Measurements from ENCODE around the gene NUP210. TPM values are rescaled to one million over a fixed set of nuclear protein-coding genes. Genes with fewer than 3 reads are reported as not detected.

The NUP210 gene
- total and polyA plus RNA-seq, 2 of the 13 experiments (the other 11 are each of a cell fraction or from before 2014, with no cell fraction given), result 31.6 to 35.2 TPM

GRCh38 chr3:13296662-13297061, 123.5 kb downstream of the NUP210 start:
- intact Hi-C loops (cut with micrococcal nuclease; ENCODE audit: unreplicated experiment) (no loop called here), in situ Hi-C loops (cut with HindIII; ENCODE audit: extremely low pct_ligation_motif_present, low pct_unique_long_range_greater_than_20kb) (no loop called here)
- H2AFZ ChIP-seq (ENCODE audit: low read length), result no peak overlapping the region
- ChIA-PET POLR2A (no interaction called here), CTCF (ENCODE audit: low intra/inter-chr PET ratio, low total read pairs) (no interaction called here)
- ATAC-seq (no peak), DNase-seq (ENCODE audit: low spot score) (no peak), FAIRE-seq (no peak)
- H3K4me1 ChIP-seq (ENCODE audit: insufficient read depth, low read length), result peaks cover 40% of the 10 kb centered on the region
- H3K4me3 ChIP-seq (replicated peaks in 1 of 3; ENCODE audit: insufficient read depth in 1 of 3, low read depth in 2 of 3, low read length in 3 of 3), result no peak overlapping the region
- WGBS (ENCODE audit: low lambda C conversion rate), result 25% methylated on average over 5 of the region's 6 CpGs
- H3K36me3 ChIP-seq (replicated peaks in 1 of 2; ENCODE audit: control insufficient read depth in 1 of 2, insufficient read depth in 2 of 2, low read length in 2 of 2), result no peaks in the 10 kb centered on the region
- H3K9me3 ChIP-seq (ENCODE audit: low read length), result no peaks in the 10 kb centered on the region
- H3K27ac ChIP-seq (ENCODE audit: extremely low read length, insufficient read depth, low read length), result no peak overlapping the region
- H3K4me2 ChIP-seq (ENCODE audit: low read depth, low read length), result peak overlapping the region; percentile 28; the same call in 1 of the 2 replicates
- H3K79me2 ChIP-seq (ENCODE audit: insufficient read depth, low read length), result no peaks in the 10 kb centered on the region
- H3K9ac ChIP-seq (ENCODE audit: insufficient read depth, low read depth, low read length), result no peak overlapping the region
- BruUV-seq (replicated peaks), result no TSS peak
- H4K20me1 ChIP-seq (ENCODE audit: insufficient read depth, low read length), result no peaks in the 10 kb centered on the region
- peaks cover 0 to 43% of the 10 kb centered on the region in 2 experiments; a peak in 3 of 5 replicates for H3K27me3 ChIP-seq (ENCODE audit: control insufficient read depth in 1 of 2, insufficient read depth in 2 of 2, low read length in 2 of 2)
- TF ChIP-seq U2AF1 (optimal IDR thresholded peaks at IDR 0.05; ENCODE audit: low read depth, low read length), result no peak
- TF ChIP-seq HIC2 (CRISPR knock-in tag; IDR thresholded peaks at IDR 0.05; ENCODE audit: low read depth), result no peak
- TF ChIP-seq ZKSCAN1 (IDR thresholded peaks at IDR 0.05; ENCODE audit: low read length), result no peak
- TF ChIP-seq ZNF564 (CRISPR knock-in tag; IDR thresholded peaks at IDR 0.05), result no peak
- TF ChIP-seq ETV6 (CRISPR knock-in tag; conservative IDR thresholded peaks at IDR 0.05), result no peak
- no peak for TF ChIP-seq ZFP36 (IDR thresholded peaks at IDR 0.05; ENCODE audit: borderline replicate concordance, low read depth, low read length, partially characterized antibody)
- TF ChIP-seq TBP (CRISPR knock-in tag; IDR thresholded peaks at IDR 0.05), result no peak
- no peak for TF ChIP-seq ATF2 (CRISPR knock-in tag; IDR thresholded peaks at IDR 0.05)
- no peak for TF ChIP-seq ZNF670 (CRISPR knock-in tag; IDR thresholded peaks at IDR 0.05; ENCODE audit: borderline replicate concordance)
- no peak for TF ChIP-seq AFF4 (CRISPR knock-in tag; IDR thresholded peaks at IDR 0.05)
- no peak for TF ChIP-seq ZNF512B (CRISPR knock-in tag; IDR thresholded peaks at IDR 0.05; ENCODE audit: borderline replicate concordance)
- TF ChIP-seq ZNF800 (CRISPR knock-in tag; IDR thresholded peaks at IDR 0.05), result no peak

Measured in HepG2 (cell line).